GM12892 (cell line): ENCODE data around the gene DDX52.

Experiments used
- DNase-seq: peaks from one replicate; pipeline ENCODE4 v3.0.0; 2011; ENCODE audit not compliant: insufficient read length
- FAIRE-seq: peaks from 2 replicates; lab custom pipeline; 2011; peaks lifted over from hg19 to GRCh38; lab: Jason Lieb, UNC
- POLR2A ChIP-seq: IDR thresholded peaks from 2 replicates; pipeline ENCODE4 v1.6.1; 2011; ENCODE audit warnings: low read depth, low read length, control low read depth
- POLR2AphosphoS5 ChIP-seq: IDR thresholded peaks from 2 replicates; pipeline ENCODE4 v1.6.1; 2011; ENCODE audit warnings: low read depth, low read length, control low read depth
- TAF1 ChIP-seq: IDR thresholded peaks from 2 replicates; pipeline ENCODE4 v1.6.1; 2011; ENCODE audit warnings: low read depth, mild to moderate bottlenecking, control low read depth, low read length, borderline replicate concordance

The DDX52 gene

GRCh38 chr17:37567538-37567937 lies 75.7 kb downstream of the DDX52 start:
- TF ChIP-seq POLR2AphosphoS5 (no peak), TAF1 (no peak), POLR2A (no peak)
- FAIRE-seq (no peak), DNase-seq (no peak)

- DNase-seq = no peak
- TF ChIP-seq POLR2A (no peak), TAF1 (no peak), POLR2AphosphoS5 (no peak)
- no peak for FAIRE-seq
Observed at GRCh38 chr17:37567137-37567536, 76.1 kb downstream of the DDX52 start.

- TF ChIP-seq POLR2A (no peak), TAF1 (no peak), POLR2AphosphoS5 (no peak)
- no peak for FAIRE-seq
- DNase-seq = no peak
Observed at GRCh38 chr17:37564252-37564651, 79.0 kb downstream of the DDX52 start.

GRCh38 chr17:37562016-37562745 lies 81.1 kb downstream of the DDX52 start:
- TF ChIP-seq POLR2AphosphoS5 (no peak), POLR2A (no peak), TAF1 (no peak)
- DNase-seq = no peak
- FAIRE-seq = no peak
